Large intestine (tissue), 3 donors: ENCODE results near the gene HDAC6. TPM values are rescaled to one million over a fixed set of nuclear protein-coding genes. Genes with fewer than 3 reads are reported as not detected.

ENCODE experiments used
- DNase-seq, 2 donors: peaks; one replicate each; pipeline versions ENCODE4 v3.0.0 to v3.0.0-alpha.2; 2013
- H3K27ac ChIP-seq: one replicate; pipeline ENCODE4 v1.5.1; 2013; ENCODE audit warnings: low read length
- H3K27me3 ChIP-seq: 2 replicates; pipeline ENCODE4 v1.6.1; 2013; ENCODE audit warnings: low read length; ENCODE audit not compliant: control insufficient read depth, insufficient read depth
- H3K36me3 ChIP-seq: 2 replicates; pipeline ENCODE4 v1.6.1; 2013; ENCODE audit warnings: low read length; ENCODE audit not compliant: control insufficient read depth, insufficient read depth
- H3K4me1 ChIP-seq: one replicate; pipeline ENCODE4 v1.6.1; 2013; ENCODE audit warnings: low read length; ENCODE audit not compliant: control insufficient read depth, insufficient read depth
- H3K4me3 ChIP-seq: one replicate; pipeline ENCODE4 v1.5.1; 2013; ENCODE audit warnings: low read length
- H3K9me3 ChIP-seq: one replicate; pipeline ENCODE4 v1.6.1; 2013; ENCODE audit warnings: mild to moderate bottlenecking, low read depth, low read length, moderate library complexity; ENCODE audit not compliant: control insufficient read depth
- WGBS: methylation state at CpG from one replicate; pipeline ENCODE4 v1.1.5; 2013; ENCODE audit warnings: low lambda C conversion rate; ENCODE audit not compliant: insufficient coverage; 5-methylcytosine and 5-hydroxymethylcytosine counted together
- polyA plus RNA-seq: library from polyadenylated mRNA; unstranded; fragments of 120-200 nt; gene quantifications from one replicate; pipeline ENCODE4 v1.2.1, GENCODE V29; 2013

The HDAC6 gene
- polyA plus RNA-seq, 1 donor: 133 TPM

GRCh38 chrX:48776818-48777439, 24.9 kb upstream of the HDAC6 start:
- no CpG with 5 or more reads among the region's 13 CpGs for WGBS
- H3K27ac ChIP-seq: no peak overlapping the region
- H3K4me1 ChIP-seq: no peaks in the 10 kb centered on the region
- H3K27me3 ChIP-seq: no peaks in the 10 kb centered on the region
- no peaks in the 10 kb centered on the region for H3K9me3 ChIP-seq
- no peak overlapping the region for H3K4me3 ChIP-seq
- H3K36me3 ChIP-seq: no peaks in the 10 kb centered on the region
- no peak for DNase-seq

- Histone ChIP-seq H3K27me3 (no peaks in the 10 kb centered on the region), H3K27ac (no peak overlapping the region), H3K4me3 (no peak overlapping the region), H3K36me3 (no peaks in the 10 kb centered on the region), H3K9me3 (no peaks in the 10 kb centered on the region), H3K4me1 (no peaks in the 10 kb centered on the region)
- no CpG with 5 or more reads among the region's 7 CpGs for WGBS
- no peak for DNase-seq
These were observed 22.5 kb upstream of the HDAC6 start for GRCh38 chrX:48779399-48779798.

GRCh38 chrX:48781705-48782104, 20.2 kb upstream of the HDAC6 start:
- no peaks in the 10 kb centered on the region for H3K4me1 ChIP-seq
- no peaks in the 10 kb centered on the region for H3K36me3 ChIP-seq
- H3K4me3 ChIP-seq: no peak overlapping the region
- no peak overlapping the region for H3K27ac ChIP-seq
- no peaks in the 10 kb centered on the region for H3K27me3 ChIP-seq
- no peak for DNase-seq
- no CpG with 5 or more reads among the region's 6 CpGs for WGBS
- no peaks in the 10 kb centered on the region for H3K9me3 ChIP-seq

- H3K27me3 ChIP-seq: no peaks in the 10 kb centered on the region
- no peaks in the 10 kb centered on the region for H3K9me3 ChIP-seq
- H3K36me3 ChIP-seq: no peaks in the 10 kb centered on the region
- H3K4me1 ChIP-seq: no peaks in the 10 kb centered on the region
- H3K4me3 ChIP-seq: no peak overlapping the region
- no peak overlapping the region for H3K27ac ChIP-seq
- DNase-seq: no peak
- WGBS: no CpG with 5 or more reads among the region's 2 CpGs
These were observed 19.7 kb upstream of the HDAC6 start for GRCh38 chrX:48782216-48782615.

- Histone ChIP-seq H3K27ac (no peak overlapping the region), H3K27me3 (no peaks in the 10 kb centered on the region), H3K36me3 (no peaks in the 10 kb centered on the region), H3K9me3 (no peaks in the 10 kb centered on the region), H3K4me3 (no peak overlapping the region), H3K4me1 (no peaks in the 10 kb centered on the region)
- no peak for DNase-seq
- no CpG with 5 or more reads among the region's 13 CpGs for WGBS
These were observed 19.1 kb upstream of the HDAC6 start for GRCh38 chrX:48782795-48783194.

GRCh38 chrX:48784726-48785125, 17.1 kb upstream of the HDAC6 start:
- Histone ChIP-seq H3K4me1 (no peaks in the 10 kb centered on the region), H3K9me3 (no peaks in the 10 kb centered on the region), H3K36me3 (no peaks in the 10 kb centered on the region), H3K27me3 (no peaks in the 10 kb centered on the region), H3K27ac (no peak overlapping the region), H3K4me3 (no peak overlapping the region)
- WGBS: no CpG with 5 or more reads among the region's 3 CpGs
- DNase-seq: no peak

- Histone ChIP-seq H3K36me3 (no peaks in the 10 kb centered on the region), H3K4me3 (no peak overlapping the region), H3K4me1 (no peaks in the 10 kb centered on the region), H3K27me3 (no peaks in the 10 kb centered on the region), H3K9me3 (no peaks in the 10 kb centered on the region), H3K27ac (no peak overlapping the region)
- no CpG with 5 or more reads among the region's 1 CpG for WGBS
- DNase-seq: no peak
These were observed 16.7 kb upstream of the HDAC6 start for GRCh38 chrX:48785186-48785539.

- no peak for DNase-seq
- Histone ChIP-seq H3K27ac (no peak overlapping the region), H3K27me3 (no peaks in the 10 kb centered on the region), H3K4me3 (no peak overlapping the region), H3K9me3 (no peaks in the 10 kb centered on the region), H3K4me1 (no peaks in the 10 kb centered on the region), H3K36me3 (no peaks in the 10 kb centered on the region)
- 84% methylated on average over 2 of the region's 16 CpGs for WGBS
These were observed 16.2 kb upstream of the HDAC6 start for GRCh38 chrX:48785540-48786214.

GRCh38 chrX:48786341-48786800, 15.5 kb upstream of the HDAC6 start, which contains the start of gene GATA1:
TSS of gene GATA1 (plus strand) at chrX:48786590. CDS start at chrX:48791110, 4,520 bp downstream.
- DNase-seq: no peak
- H3K4me3 ChIP-seq: no peak within 1 kb of the TSS
- WGBS: no CpG with 5 or more reads among the region's 7 CpGs
- H3K27me3 ChIP-seq: no peaks in the 10 kb centered on the region
- no peaks in the 10 kb centered on the region for H3K9me3 ChIP-seq
- no peaks in the 10 kb centered on the region for H3K36me3 ChIP-seq
- H3K27ac ChIP-seq: no peak within 1 kb of the TSS
- no peaks in the 10 kb centered on the region for H3K4me1 ChIP-seq

- DNase-seq: no peak
- WGBS: 75% methylated on average over 1 of the region's 6 CpGs
- H3K27ac ChIP-seq: no peak overlapping the region
These were observed 14.9 kb upstream of the HDAC6 start for GRCh38 chrX:48786825-48787504.

More at GRCh38 chrX:48786825-48787504, 14.9 kb upstream of the HDAC6 start:
- no peaks in the 10 kb centered on the region for H3K36me3 ChIP-seq
- no peaks in the 10 kb centered on the region for H3K27me3 ChIP-seq
- no peaks in the 10 kb centered on the region for H3K4me1 ChIP-seq
- H3K4me3 ChIP-seq: no peak overlapping the region
- no peaks in the 10 kb centered on the region for H3K9me3 ChIP-seq
